ENCODE data around the gene PLD5. TPM values are rescaled to one million over a fixed set of nuclear protein-coding genes. Genes with fewer than 3 reads are reported as not detected.

Gene PLD5
- total RNA-seq, 1 experiment from 2014 or later: 1.8 TPM

DNA sequence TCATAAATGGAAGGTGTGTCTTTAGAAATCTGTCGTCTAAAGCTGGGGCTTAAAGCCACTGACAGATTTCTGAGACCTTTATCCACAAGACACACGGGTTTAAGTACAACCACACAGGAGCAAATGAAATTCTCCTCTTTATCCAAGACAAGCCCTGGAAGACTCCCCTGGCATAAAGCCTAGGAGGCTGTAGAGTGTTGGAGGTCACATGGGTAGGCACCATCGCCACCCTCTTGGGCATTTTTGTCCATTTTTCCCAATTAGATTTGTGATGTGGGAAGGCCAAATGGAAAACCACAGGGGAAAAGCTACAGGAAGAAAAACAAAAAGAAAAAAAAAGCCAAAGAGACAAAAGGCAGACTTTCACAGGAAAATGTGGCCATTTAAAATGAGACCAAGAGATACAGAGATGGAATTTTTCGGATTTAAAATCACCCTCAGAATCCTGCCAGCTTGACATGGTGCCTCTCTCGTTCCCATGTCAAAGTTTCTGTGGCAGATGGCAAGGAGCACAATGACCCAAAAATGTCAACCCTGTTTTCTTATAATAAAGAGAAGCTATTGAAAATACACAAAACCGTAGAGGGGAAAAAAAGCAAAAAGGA lies 91.9 kb downstream of the PLD5 start:
- intact Hi-C loops (cut with micrococcal nuclease; ENCODE audit: unreplicated experiment): no loop called here
- Histone ChIP-seq H3K9me3 (no peaks in the 10 kb centered on the region), H3K36me3 (ENCODE audit: control insufficient read depth, insufficient read depth, low read length) (no peaks in the 10 kb centered on the region), H3K4me1 (no peaks in the 10 kb centered on the region), H3K27me3 (replicated peaks; ENCODE audit: control insufficient read depth, insufficient read depth, low read length) (no peaks in the 10 kb centered on the region), H3K4me3 (ENCODE audit: low read depth, low read length) (no peak overlapping the region)
- Mint-ChIP-seq H3K9me3 (ENCODE audit: unreplicated experiment) (no peaks in the 10 kb centered on the region), H3K4me1 (ENCODE audit: low read depth, unreplicated experiment) (no peaks in the 10 kb centered on the region), H3K27ac (ENCODE audit: unreplicated experiment) (no peak overlapping the region), H3K4me3 (ENCODE audit: unreplicated experiment) (no peak overlapping the region), H3K27me3 (ENCODE audit: insufficient read depth, unreplicated experiment) (no peaks in the 10 kb centered on the region), H3K36me3 (ENCODE audit: insufficient read depth, unreplicated experiment) (no peaks in the 10 kb centered on the region)
- TF ChIP-seq, protein P1, sequence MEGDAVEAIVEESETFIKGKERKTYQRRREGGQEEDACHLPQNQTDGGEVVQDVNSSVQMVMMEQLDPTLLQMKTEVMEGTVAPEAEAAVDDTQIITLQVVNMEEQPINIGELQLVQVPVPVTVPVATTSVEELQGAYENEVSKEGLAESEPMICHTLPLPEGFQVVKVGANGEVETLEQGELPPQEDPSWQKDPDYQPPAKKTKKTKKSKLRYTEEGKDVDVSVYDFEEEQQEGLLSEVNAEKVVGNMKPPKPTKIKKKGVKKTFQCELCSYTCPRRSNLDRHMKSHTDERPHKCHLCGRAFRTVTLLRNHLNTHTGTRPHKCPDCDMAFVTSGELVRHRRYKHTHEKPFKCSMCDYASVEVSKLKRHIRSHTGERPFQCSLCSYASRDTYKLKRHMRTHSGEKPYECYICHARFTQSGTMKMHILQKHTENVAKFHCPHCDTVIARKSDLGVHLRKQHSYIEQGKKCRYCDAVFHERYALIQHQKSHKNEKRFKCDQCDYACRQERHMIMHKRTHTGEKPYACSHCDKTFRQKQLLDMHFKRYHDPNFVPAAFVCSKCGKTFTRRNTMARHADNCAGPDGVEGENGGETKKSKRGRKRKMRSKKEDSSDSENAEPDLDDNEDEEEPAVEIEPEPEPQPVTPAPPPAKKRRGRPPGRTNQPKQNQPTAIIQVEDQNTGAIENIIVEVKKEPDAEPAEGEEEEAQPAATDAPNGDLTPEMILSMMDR (IDR thresholded peaks at IDR 0.05; ENCODE audit: insufficient read depth in 1 of 2, low read depth in 1 of 2, low read length in 1 of 2, severe bottlenecking in 1 of 2, unreplicated experiment in 1 of 2): no peak
- POLR2A ChIA-PET: no interaction called here
- CTCF ChIA-PET: no interaction called here
- no peak for DNase-seq
- BruUV-seq (replicated peaks): no TSS peak

DNA sequence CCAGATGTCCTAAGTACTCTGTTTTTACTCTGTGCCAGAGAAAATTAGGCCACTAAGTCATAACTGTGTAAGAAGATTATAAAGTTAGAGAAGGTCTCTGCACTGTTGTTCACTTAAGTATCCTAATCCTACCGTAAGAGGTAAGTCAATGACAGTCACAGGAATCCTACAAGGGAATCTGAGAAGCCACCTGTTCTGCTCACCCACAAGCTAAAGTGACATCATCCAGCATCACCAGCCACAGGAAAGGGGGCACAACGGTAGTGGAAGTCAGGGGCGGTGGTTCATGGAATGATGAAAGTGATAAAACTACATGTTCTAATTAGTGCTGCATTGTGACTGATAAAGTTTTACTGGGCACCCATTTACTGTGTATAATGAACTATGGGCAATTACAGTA lies 92.7 kb downstream of the PLD5 start:
- Mint-ChIP-seq H3K9me3 (ENCODE audit: unreplicated experiment) (no peaks in the 10 kb centered on the region), H3K27ac (ENCODE audit: unreplicated experiment) (no peak overlapping the region)
- no peak for DNase-seq

DNA sequence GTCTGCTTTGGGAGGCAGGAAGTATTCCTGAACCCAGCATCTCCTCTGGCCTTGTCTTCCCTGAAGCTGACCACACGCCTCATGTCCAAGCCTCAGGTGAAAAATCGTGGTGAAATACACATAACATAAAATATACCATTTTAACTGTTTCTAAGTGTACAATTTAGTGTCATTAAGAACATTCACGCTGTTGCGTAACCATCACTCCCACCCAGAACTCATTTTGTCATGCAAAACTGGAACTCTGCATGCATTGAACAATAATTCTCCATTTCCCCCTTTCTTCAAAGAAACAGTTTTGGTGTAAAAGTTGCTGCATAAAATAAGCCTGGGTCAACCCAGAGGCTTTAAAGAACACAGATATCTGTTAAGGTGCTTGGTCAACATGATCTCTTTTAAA lies 93.5 kb downstream of the PLD5 start:
- no peaks in the 10 kb centered on the region for H3K36me3 ChIP-seq (ENCODE audit: control insufficient read depth, insufficient read depth, low read length)
- no peaks in the 10 kb centered on the region for H3K4me1 Mint-ChIP-seq (ENCODE audit: low read depth, unreplicated experiment)
- no peaks in the 10 kb centered on the region for H3K9me3 ChIP-seq
- ChIA-PET CTCF (no interaction called here), POLR2A (no interaction called here)
- no peaks in the 10 kb centered on the region for H3K9me3 Mint-ChIP-seq (ENCODE audit: unreplicated experiment)
- H3K27me3 ChIP-seq (replicated peaks; ENCODE audit: control insufficient read depth, insufficient read depth, low read length): no peaks in the 10 kb centered on the region
- no peak overlapping the region for H3K4me3 ChIP-seq (ENCODE audit: low read depth, low read length)
- BruUV-seq (replicated peaks): no TSS peak
- no peak overlapping the region for H3K4me3 Mint-ChIP-seq (ENCODE audit: unreplicated experiment)
- TF ChIP-seq, protein P1 (IDR thresholded peaks at IDR 0.05; ENCODE audit: insufficient read depth in 1 of 2, low read depth in 1 of 2, low read length in 1 of 2, severe bottlenecking in 1 of 2, unreplicated experiment in 1 of 2): no peak
- no peaks in the 10 kb centered on the region for H3K4me1 ChIP-seq
- H3K36me3 Mint-ChIP-seq (ENCODE audit: insufficient read depth, unreplicated experiment): no peaks in the 10 kb centered on the region
- intact Hi-C loops (cut with micrococcal nuclease; ENCODE audit: unreplicated experiment): no loop called here
- DNase-seq: no peak
- no peak overlapping the region for H3K27ac Mint-ChIP-seq (ENCODE audit: unreplicated experiment)
- no peaks in the 10 kb centered on the region for H3K27me3 Mint-ChIP-seq (ENCODE audit: insufficient read depth, unreplicated experiment)

More for the DNA sequence above, 92.7 kb downstream of the PLD5 start:
- Mint-ChIP-seq H3K36me3 (ENCODE audit: insufficient read depth, unreplicated experiment) (no peaks in the 10 kb centered on the region), H3K4me1 (ENCODE audit: low read depth, unreplicated experiment) (no peaks in the 10 kb centered on the region), H3K27me3 (ENCODE audit: insufficient read depth, unreplicated experiment) (no peaks in the 10 kb centered on the region), H3K4me3 (ENCODE audit: unreplicated experiment) (no peak overlapping the region)
- ChIA-PET POLR2A (no interaction called here), CTCF (no interaction called here)
- H3K9me3 ChIP-seq: no peaks in the 10 kb centered on the region
- H3K4me3 ChIP-seq (ENCODE audit: low read depth, low read length): no peak overlapping the region
- intact Hi-C loops (cut with micrococcal nuclease; ENCODE audit: unreplicated experiment): no loop called here
- no peaks in the 10 kb centered on the region for H3K36me3 ChIP-seq (ENCODE audit: control insufficient read depth, insufficient read depth, low read length)
- H3K4me1 ChIP-seq: no peaks in the 10 kb centered on the region
- H3K27me3 ChIP-seq (replicated peaks; ENCODE audit: control insufficient read depth, insufficient read depth, low read length): no peaks in the 10 kb centered on the region
- no TSS peak for BruUV-seq (replicated peaks)
- TF ChIP-seq, protein P1 (IDR thresholded peaks at IDR 0.05; ENCODE audit: insufficient read depth in 1 of 2, low read depth in 1 of 2, low read length in 1 of 2, severe bottlenecking in 1 of 2, unreplicated experiment in 1 of 2): no peak
